Activated CD4-positive, alpha-beta T cell treated with anti-CD3 and anti-CD28 coated beads for 36 hours (primary cell): Measurements from ENCODE around the gene PCDHGC3. TPM values are rescaled to one million over a fixed set of nuclear protein-coding genes. Genes with fewer than 3 reads are reported as not detected.

Experiments
- ATAC-seq: fragments of 200-7000 bp; cut with Tn5 transposase; one replicate; pipeline ENCODE4 v1.10.0; 2021; ENCODE audit warnings: mild to moderate bottlenecking, moderate library complexity
- CTCF ChIA-PET: fragments of 350-600 bp; sonication (Branson Sonifier 250); formaldehyde crosslinking; loops from one replicate; lab custom pipeline; 2021; ENCODE audit warnings: antibody characterized with exemption; lab: Charles Lee
- POLR2A ChIA-PET: fragments of 350-600 bp; sonication (Branson Sonifier 250); formaldehyde crosslinking; loops from one replicate; lab custom pipeline; 2021; ENCODE audit warnings: antibody characterized with exemption, inconsistent platforms; lab: Charles Lee
- DNase-seq: peaks from one replicate; pipeline ENCODE4 v3.0.0-alpha.2; 2020
- H3K27ac Mint-ChIP-seq: one replicate; pipeline ENCODE4 v1.8.0; 2021; ENCODE audit warnings: mixed read lengths
- H3K27me3 Mint-ChIP-seq: one replicate; pipeline ENCODE4 v1.8.0; 2021; ENCODE audit warnings: mixed read lengths
- H3K36me3 Mint-ChIP-seq: one replicate; pipeline ENCODE4 v1.8.0; 2021; ENCODE audit warnings: low read depth, mixed read lengths
- H3K4me1 Mint-ChIP-seq: one replicate; pipeline ENCODE4 v1.8.0; 2021; ENCODE audit warnings: mixed read lengths
- H3K4me3 Mint-ChIP-seq: one replicate; pipeline ENCODE4 v1.8.0; 2021; ENCODE audit warnings: mild to moderate bottlenecking, moderate library complexity, mixed read lengths
- H3K9me3 Mint-ChIP-seq: one replicate; pipeline ENCODE4 v1.8.0; 2021; ENCODE audit warnings: low read depth, mixed read lengths
- intact Hi-C, 2 experiments: fragments of 100-400 bp; cut with DNase I in 1 of 2; cut with micrococcal nuclease in 1 of 2; formaldehyde crosslinking; loops; one replicate each; pipeline versions ENCODE4 v1.14.2 to v1.15.1; 2022 to 2024; cut with DNase I, micrococcal nuclease
- total RNA-seq, 2 experiments: library from RNA; stranded (reverse); gene quantifications; one replicate each; pipeline ENCODE4 v1.2.3, GENCODE V29; 2021

PCDHGC3 gene
- total RNA-seq, 2 experiments from 2014 or later = 0.16 to 0.34 TPM

GRCh38 chr5:141484641-141485311 is 9.0 kb downstream of the PCDHGC3 start, which contains the start of gene PCDHGC4:
TSS of gene PCDHGC4 (plus strand) at chr5:141485030. CDS start at chr5:141485174, 144 bp downstream.
- Mint-ChIP-seq H3K27me3 (peaks cover 70% of the 10 kb centered on the region), H3K4me3 (peak within 1 kb of the TSS; percentile 44), H3K9me3 (no peaks in the 10 kb centered on the region), H3K4me1 (peaks cover 13% of the 10 kb centered on the region), H3K36me3 (no peaks in the 10 kb centered on the region), H3K27ac (no peak within 1 kb of the TSS)
- ChIA-PET CTCF (interaction anchor here (0.7 to 2.3 kb wide), 5 partner anchors 9 to 79 kb away, joined by 3 to 7 read pairs (median 6); partner anchors contain the start of genes PCDHGB6 and PCDHGC3), POLR2A (interaction anchor here (0.5 kb wide), 1 partner anchor 54 kb away, joined by 3 read pairs; the partner anchor contains the start of gene PCDHGA12)
- intact Hi-C loops = no loop called here
- ATAC-seq = peak; percentile 55
- peak; percentile 34 for DNase-seq

- no peaks in the 10 kb centered on the region for H3K9me3 Mint-ChIP-seq
- no peak for DNase-seq
- ChIA-PET CTCF (interaction anchor here (0.7 to 2.3 kb wide), 7 partner anchors 9 to 79 kb away, joined by 3 to 7 read pairs (median 5); partner anchors contain the start of genes PCDHGB6 and PCDHGC3), POLR2A (interaction anchor here (0.6 kb wide), 1 partner anchor 173 kb away, joined by 4 read pairs; no protein-coding TSS in a partner anchor)
- no peak for ATAC-seq
- H3K27ac Mint-ChIP-seq = no peak overlapping the region
- H3K4me3 Mint-ChIP-seq = peak overlapping the region; percentile 44
- H3K27me3 Mint-ChIP-seq = peaks cover 73% of the 10 kb centered on the region
- peaks cover 13% of the 10 kb centered on the region for H3K4me1 Mint-ChIP-seq
- intact Hi-C loops = no loop called here
- no peaks in the 10 kb centered on the region for H3K36me3 Mint-ChIP-seq
These were observed 9.7 kb downstream of the PCDHGC3 start for GRCh38 chr5:141485321-141486055.

- ChIA-PET POLR2A (no interaction called here), CTCF (interaction anchor here (1.0 to 2.3 kb wide), 6 partner anchors 10 to 78 kb away, joined by 3 to 7 read pairs (median 6); partner anchors contain the start of genes PCDHGB6 and PCDHGC3)
These were observed 10.3 kb downstream of the PCDHGC3 start for GRCh38 chr5:141486091-141486490.

GRCh38 chr5:141487131-141487530 is 11.4 kb downstream of the PCDHGC3 start:
- Mint-ChIP-seq H3K4me3 (no peak overlapping the region), H3K27ac (no peak overlapping the region), H3K36me3 (no peaks in the 10 kb centered on the region), H3K9me3 (no peaks in the 10 kb centered on the region), H3K4me1 (peaks cover 15% of the 10 kb centered on the region), H3K27me3 (peaks cover 77% of the 10 kb centered on the region)
- ChIA-PET CTCF (interaction anchor here (1.1 kb wide), 1 partner anchor 12 kb away, joined by 3 read pairs; the partner anchor contains the start of gene PCDHGC3), POLR2A (no interaction called here)
- no peak for DNase-seq
- intact Hi-C loops = no loop called here
- ATAC-seq = no peak

More at GRCh38 chr5:141486091-141486490, 10.3 kb downstream of the PCDHGC3 start:
- Mint-ChIP-seq H3K4me1 (peaks cover 13% of the 10 kb centered on the region), H3K27me3 (peaks cover 73% of the 10 kb centered on the region), H3K36me3 (no peaks in the 10 kb centered on the region), H3K9me3 (no peaks in the 10 kb centered on the region), H3K4me3 (no peak overlapping the region), H3K27ac (no peak overlapping the region)
- no peak for DNase-seq
- intact Hi-C loops = no loop called here
- ATAC-seq = no peak

GRCh38 chr5:141488591-141489561 is 13.1 kb downstream of the PCDHGC3 start, which contains the start of gene PCDHGC5:
TSS of gene PCDHGC5 (plus strand) at chr5:141489081. CDS start at chr5:141489241, 160 bp downstream.
- intact Hi-C loops = no loop called here
- ATAC-seq = no peak
- CTCF ChIA-PET = interaction anchor here (0.5 to 1.1 kb wide), 6 partner anchors 10 to 136 kb away, joined by 3 to 4 read pairs (median 3); no protein-coding TSS in a partner anchor
- H3K27ac Mint-ChIP-seq = no peak within 1 kb of the TSS
- no peak within 1 kb of the TSS for H3K4me3 Mint-ChIP-seq
- peaks cover 76% of the 10 kb centered on the region for H3K27me3 Mint-ChIP-seq
- DNase-seq = no peak
- H3K4me1 Mint-ChIP-seq = peaks cover 17% of the 10 kb centered on the region
- POLR2A ChIA-PET = interaction anchor here (0.6 kb wide), 1 partner anchor 48 kb away, joined by 4 read pairs; no protein-coding TSS in a partner anchor
- no peaks in the 10 kb centered on the region for H3K36me3 Mint-ChIP-seq
- no peaks in the 10 kb centered on the region for H3K9me3 Mint-ChIP-seq

- Mint-ChIP-seq H3K27ac (no peak overlapping the region), H3K4me1 (peaks cover 11% of the 10 kb centered on the region), H3K9me3 (no peaks in the 10 kb centered on the region), H3K36me3 (no peaks in the 10 kb centered on the region), H3K4me3 (no peak overlapping the region), H3K27me3 (peaks cover 77% of the 10 kb centered on the region)
- ChIA-PET CTCF (interaction anchor here (0.6 to 1.1 kb wide), 4 partner anchors 12 to 135 kb away, joined by 3 to 4 read pairs (median 3); no protein-coding TSS in a partner anchor), POLR2A (no interaction called here)
- intact Hi-C loops = no loop called here
- ATAC-seq (no peak), DNase-seq (no peak)
These were observed 14.1 kb downstream of the PCDHGC3 start for GRCh38 chr5:141489841-141490240.

- Mint-ChIP-seq H3K4me3 (no peak overlapping the region), H3K27me3 (peaks cover 75% of the 10 kb centered on the region), H3K4me1 (peaks cover 6% of the 10 kb centered on the region), H3K9me3 (no peaks in the 10 kb centered on the region), H3K36me3 (no peaks in the 10 kb centered on the region), H3K27ac (no peak overlapping the region)
- intact Hi-C loops = no loop called here
- no peak for ATAC-seq
- CTCF ChIA-PET = interaction anchor here (0.8 kb wide), 1 partner anchor 93 kb away, joined by 3 read pairs; no protein-coding TSS in a partner anchor
- POLR2A ChIA-PET = no interaction called here
- DNase-seq = no peak
These were observed 14.5 kb downstream of the PCDHGC3 start for GRCh38 chr5:141490271-141490670.

- ATAC-seq (no peak), DNase-seq (no peak)
- intact Hi-C loops = no loop called here
- no peaks in the 10 kb centered on the region for H3K36me3 Mint-ChIP-seq
- H3K9me3 Mint-ChIP-seq = no peaks in the 10 kb centered on the region
- POLR2A ChIA-PET = no interaction called here
- CTCF ChIA-PET = interaction anchor here (0.8 kb wide), 1 partner anchor 94 kb away, joined by 3 read pairs; no protein-coding TSS in a partner anchor
- H3K4me3 Mint-ChIP-seq = no peak overlapping the region
- H3K27ac Mint-ChIP-seq = no peak overlapping the region
- H3K4me1 Mint-ChIP-seq = peaks cover 6% of the 10 kb centered on the region
- H3K27me3 Mint-ChIP-seq = peaks cover 75% of the 10 kb centered on the region
These were observed 15.0 kb downstream of the PCDHGC3 start for GRCh38 chr5:141490771-141491170.

GRCh38 chr5:141491323-141492167 is 15.8 kb downstream of the PCDHGC3 start:
- H3K27me3 Mint-ChIP-seq = peaks cover 76% of the 10 kb centered on the region
- DNase-seq = no peak
- CTCF ChIA-PET = interaction anchor here (0.6 to 3.3 kb wide), 4 partner anchors 13 to 78 kb away, joined by 3 to 13 read pairs (median 4); partner anchors contain the start of gene PCDHGA10
- peak overlapping the region; percentile 53 for H3K27ac Mint-ChIP-seq
- H3K4me3 Mint-ChIP-seq = peak overlapping the region; percentile 61
- POLR2A ChIA-PET = no interaction called here
- H3K36me3 Mint-ChIP-seq = no peaks in the 10 kb centered on the region
- intact Hi-C loops = no loop called here
- H3K9me3 Mint-ChIP-seq = no peaks in the 10 kb centered on the region
- peaks cover 6% of the 10 kb centered on the region for H3K4me1 Mint-ChIP-seq
- ATAC-seq = peak; percentile 28
